K562 (cell line): ENCODE results near the gene PLIN5. TPM values are rescaled to one million over a fixed set of nuclear protein-coding genes. Genes with fewer than 3 reads are reported as not detected.

ENCODE experiments used
- ATAC-seq: fragments of 200-7000 bp; cut with Tn5 transposase; 3 replicates; pipeline ENCODE4 v1.9.1; 2020; ENCODE audit warnings: moderate library complexity
- BruUV-seq: library from RNA; stranded (reverse); fragments of 400-500 nt; replicated peaks from 2 replicates; lab custom pipeline; 2021; lab: Mats Ljungman, UMichigan
- CTCF ChIA-PET: fragments of 300-600 bp; formaldehyde crosslinking; extraction: SDS; loops from one replicate; lab custom pipeline; 2021; ENCODE audit warnings: low intra/inter-chr PET ratio; lab: Yijun Ruan, JAX
- POLR2A ChIA-PET: fragments of 300-600, 350-650 bp; sonication (Branson Sonifier 250); formaldehyde crosslinking; extraction: SDS; loops from one replicate; lab custom pipeline; 2021; ENCODE audit warnings: antibody characterized with exemption, inconsistent platforms; lab: Yijun Ruan, JAX
- DNase-seq, 4 experiments: peaks; one replicate each; pipeline versions ENCODE4 v3.0.0 to v3.0.0-alpha.2; 2011 to 2018; ENCODE audit warnings: low spot score in 3 of 4, mixed read lengths in 3 of 4; ENCODE audit errors: extremely low read depth in 1 of 4
- FAIRE-seq: peaks from 2 replicates; lab custom pipeline; 2011; peaks lifted over from hg19 to GRCh38; lab: Jason Lieb, UNC
- H2AFZ ChIP-seq: 2 replicates; pipeline ENCODE4 v1.6.0; 2011; ENCODE audit warnings: low read depth, low read length, control low read depth, inconsistent platforms
- H3K27ac ChIP-seq: fragments of 200-600 bp; 3 replicates; pipeline ENCODE4 v1.8.0; 2011; ENCODE audit warnings: low read depth, mild to moderate bottlenecking, control low read depth, inconsistent platforms, low read length, moderate library complexity, mixed read lengths; ENCODE audit errors: extremely low read depth
- H3K27me3 ChIP-seq, 2 experiments: fragments of 300-600 bp in 1 of 2; 2 replicates in 1 of 2; 3 replicates in 1 of 2; pipeline versions ENCODE4 v1.6.0 to v1.8.0; 2011; ENCODE audit warnings: inconsistent platforms in 2 of 2, low read length in 2 of 2, mild to moderate bottlenecking in 1 of 2, mixed read lengths in 1 of 2, moderate library complexity in 1 of 2; ENCODE audit not compliant: control insufficient read depth in 2 of 2, insufficient read depth in 2 of 2
- H3K36me3 ChIP-seq: fragments of 300-600 bp; 3 replicates; pipeline ENCODE4 v1.8.0; 2011; ENCODE audit warnings: mild to moderate bottlenecking, low read length, inconsistent platforms; ENCODE audit not compliant: control insufficient read depth, insufficient read depth
- H3K4me1 ChIP-seq, 2 experiments: fragments of 200-600 bp in 1 of 2; replicated peaks in 1 of 2; 2 replicates in 1 of 2; 3 replicates in 1 of 2; pipeline versions ENCODE4 v1.5.1 to v1.8.0; 2011; ENCODE audit warnings: inconsistent platforms in 2 of 2, low read length in 2 of 2, mild to moderate bottlenecking in 1 of 2, mixed read lengths in 1 of 2, moderate library complexity in 1 of 2; ENCODE audit not compliant: control insufficient read depth in 2 of 2, insufficient read depth in 2 of 2
- H3K4me2 ChIP-seq: 2 replicates; pipeline ENCODE4 v1.6.1; 2011; ENCODE audit warnings: low read length, control low read depth, inconsistent platforms, mixed read lengths; ENCODE audit not compliant: insufficient read depth
- H3K4me3 ChIP-seq: fragments of 200-600 bp; sonication (generic), shearing (Covaris generic); 2 replicates; pipeline ENCODE4 v1.5.1; 2016; ENCODE audit warnings: control low read depth, inconsistent platforms
- H3K79me2 ChIP-seq: fragments of 200-600 bp; 3 replicates; pipeline ENCODE4 v1.8.0; 2011; ENCODE audit warnings: low read length, inconsistent platforms; ENCODE audit not compliant: control insufficient read depth, insufficient read depth
- H3K9ac ChIP-seq, 2 experiments: 2 replicates each; pipeline versions ENCODE4 v1.6.0 to v1.6.1; 2011; ENCODE audit warnings: low read depth in 2 of 2, low read length in 2 of 2, control low read depth in 1 of 2, inconsistent platforms in 1 of 2, mild to moderate bottlenecking in 1 of 2, mixed read lengths in 1 of 2; ENCODE audit not compliant: insufficient read depth in 1 of 2
- H3K9me1 ChIP-seq: one replicate; pipeline ENCODE4 v1.6.0; 2011; ENCODE audit warnings: inconsistent platforms, mild to moderate bottlenecking, low read length, moderate library complexity; ENCODE audit not compliant: control insufficient read depth, insufficient read depth
- H3K9me3 ChIP-seq: replicated peaks from 2 replicates; pipeline ENCODE4 v1.5.1; 2011; ENCODE audit warnings: low read depth, low read length, inconsistent platforms; ENCODE audit not compliant: control insufficient read depth, insufficient read depth
- H4K20me1 ChIP-seq: replicated peaks from 2 replicates; pipeline ENCODE4 v1.6.1; 2011; ENCODE audit warnings: low read length, inconsistent platforms, mixed read lengths; ENCODE audit not compliant: control insufficient read depth, insufficient read depth
- CREM ChIP-seq: IDR thresholded peaks from 2 replicates; pipeline ENCODE4 v1.6.1; 2014; ENCODE audit warnings: antibody characterized with exemption, low read depth
- CXXC5 ChIP-seq: fragments of 250-450 bp; sonication (Bioruptor Pico); IDR thresholded peaks from 2 replicates; pipeline ENCODE4 v1.8.0; 2022; ENCODE audit warnings: inconsistent platforms, mild to moderate bottlenecking, moderate library complexity
- DPF2 ChIP-seq: fragments of 450-650 bp; IDR thresholded peaks from 2 replicates; pipeline ENCODE4 v1.6.1; 2016
- MAX ChIP-seq: sonication (generic); formaldehyde crosslinking; IDR thresholded peaks from 2 replicates; pipeline ENCODE4 v1.9.0; 2022; ENCODE audit warnings: mild to moderate bottlenecking, missing genetic modification reagents
- PRDM10 ChIP-seq: fragments of 450-650 bp; IDR thresholded peaks from 2 replicates; pipeline ENCODE4 v1.6.1; 2018; ENCODE audit not compliant: partially characterized antibody
- TEAD4 ChIP-seq, 2 experiments: sonication (generic) in 1 of 2; formaldehyde crosslinking in 1 of 2; IDR thresholded peaks; 2 replicates each; pipeline versions ENCODE4 v1.6.1 to v1.8.0; 2012 to 2022; ENCODE audit warnings: borderline replicate concordance in 1 of 2, inconsistent platforms in 1 of 2, low read length in 1 of 2, mild to moderate bottlenecking in 1 of 2, missing genetic modification reagents in 1 of 2
- ZNF12 ChIP-seq: sonication (generic); formaldehyde crosslinking; IDR thresholded peaks from 2 replicates; pipeline ENCODE4 v1.4.0; 2020; ENCODE audit warnings: mild to moderate bottlenecking, missing genetic modification reagents
- ZNF24 ChIP-seq: fragments of 450-650 bp; IDR thresholded peaks from 2 replicates; pipeline ENCODE4 v1.6.1; 2016
- ZNF740 ChIP-seq, 3 experiments: fragments of 200-800 bp in 1 of 3; sonication (Bioruptor generic) in 1 of 3; sonication (generic) in 1 of 3; formaldehyde crosslinking in 1 of 3; IDR thresholded peaks; 2 replicates each; pipeline versions ENCODE4 v1.6.1 to v1.8.0; 2016 to 2022; ENCODE audit warnings: mild to moderate bottlenecking in 2 of 3, missing compliant biosample characterization in 2 of 3, missing genetic modification characterization in 2 of 3, missing genetic modification reagents in 1 of 3
- WGBS: fragments of 100-300 bp; shearing (Covaris generic); methylation state at CpG from one replicate; pipeline ENCODE4 v1.1.6; 2016; ENCODE audit warnings: low coverage, mixed read lengths; ENCODE audit not compliant: insufficient coverage; ENCODE audit errors: missing lambda C conversion rate; 5-methylcytosine and 5-hydroxymethylcytosine counted together
- in situ Hi-C: fragments of 300-500 bp; cut with MboI; formaldehyde crosslinking; loops from 4 replicates; pipeline ENCODE4 v1.15.0; 2018; ENCODE audit warnings: inconsistent platforms, mixed read lengths
- intact Hi-C: fragments of 100-400 bp; cut with micrococcal nuclease; formaldehyde crosslinking; loops from 2 replicates; pipeline ENCODE4 v1.14.2; 2022
- polyA plus RNA-seq, 8 experiments: library from polyadenylated mRNA; depleted of rRNA in 4 of 8; stranded (reverse) in 5 of 8; unstranded in 3 of 8; fragments of >200 nt; fragmentation: Nextera tagmentation in 2 of 8; fragmentation: Illumina TruSeq in 1 of 8; extraction: Ambion mirVana in 2 of 8; extraction: Trizol in 1 of 8; gene quantifications; 2 replicates each; pipeline versions ENCODE4 v1.2.1 to v1.2.3, GENCODE V29; 2011 to 2014; ENCODE audit warnings: inconsistent platforms in 1 of 8, missing spikeins in 1 of 8
- total RNA-seq, 7 experiments: library from RNA; depleted of rRNA in 6 of 7; stranded (reverse); fragments of >200 nt in 6 of 7; fragmentation: Illumina TruSeq in 2 of 7; extraction: Trizol in 2 of 7; gene quantifications; 2 replicates each; pipeline versions ENCODE4 v1.2.1 to v1.2.3, GENCODE V29; 2011 to 2021; ENCODE audit warnings: low replicate concordance in 1 of 7

PLIN5 gene
- total and polyA plus RNA-seq, 9 of the 15 experiments (the other 6 are each of a cell fraction or from before 2014, with no cell fraction given) = 0.04 to 1.3 (median 0.50) TPM

- no peak for TF ChIP-seq ZNF12
- no peak; the same call in 1 of the 2 replicates for TF ChIP-seq CXXC5 (CRISPR knock-in tag)
Observed at GRCh38 chr19:4576016-4576933, 41.3 kb upstream of the PLIN5 start (continued).

GRCh38 chr19:4575267-4576015 is 40.4 kb upstream of the PLIN5 start:
- Histone ChIP-seq H3K27me3 (no peaks in the 10 kb centered on the region), H2AFZ (peak overlapping the region; percentile 38; the same call in 1 of the 2 replicates), H3K27ac (peak overlapping the region; percentile 53; the same call in 2 of the 3 replicates), H3K4me2 (0 out of 2 replicates have a peak overlapping the region, but pooled peaks have one; percentile 35), H3K79me2 (no peaks in the 10 kb centered on the region), H3K36me3 (no peaks in the 10 kb centered on the region), H3K9me1 (no peaks in the 10 kb centered on the region), H3K9ac (peak overlapping the region; percentile 10 to 75; a peak in 3 of 4 replicates), H3K4me3 (no peak overlapping the region; the same call in 1 of the 2 replicates), H3K4me1 (peaks cover 25 to 49% of the 10 kb centered on the region in 2 experiments), H3K9me3 (no peaks in the 10 kb centered on the region), H4K20me1 (peaks cover 4% of the 10 kb centered on the region)
- 23% methylated on average over 15 of the region's 19 CpGs for WGBS
- intact Hi-C loops (loop anchor here (1.0 kb wide), 2 partner anchors 58 to 61 kb away; no protein-coding TSS in a partner anchor), in situ Hi-C loops (loop anchor here (5.0 to 10.0 kb wide), 2 partner anchors 62 to 219 kb away; partner anchors contain the start of genes FEM1A and TNFAIP8L1)
- BruUV-seq = no TSS peak
- peak; percentile 73 to 75 (median 74) for DNase-seq
- CTCF ChIA-PET = interaction anchor here (0.6 to 3.6 kb wide), 4 partner anchors 18 to 228 kb away, joined by 3 to 25 read pairs (median 4); no protein-coding TSS in a partner anchor
- ATAC-seq = peak; percentile 23
- POLR2A ChIA-PET = interaction anchor here (0.7 to 2.0 kb wide), 2 partner anchors 47 to 102 kb away, joined by 3 to 4 read pairs; no protein-coding TSS in a partner anchor
- no peak for FAIRE-seq
- no peak for TF ChIP-seq ZNF24
- 0 out of 2 replicates have a peak, but pooled peaks have one; percentile 4 for TF ChIP-seq MAX (CRISPR knock-in tag)
- peak; percentile 71 for TF ChIP-seq DPF2
- TF ChIP-seq TEAD4 (IDR thresholded peaks at IDR 0.05; ENCODE audit: low read length) = peak; percentile 69
- no peak for TF ChIP-seq TEAD4 (CRISPR knock-in tag; IDR thresholded peaks at IDR 0.05; ENCODE audit: borderline replicate concordance)
- TF ChIP-seq CREM = peak; percentile 91
- TF ChIP-seq ZNF740 (CRISPR knock-in tag; IDR thresholded peaks at IDR 0.05) = 0 out of 2 replicates have a peak, but pooled peaks have one; percentile 32
- TF ChIP-seq ZNF740 (tag; IDR thresholded peaks at IDR 0.05) = no peak
- peak; percentile 33 for TF ChIP-seq PRDM10
